ENCODE measurements around the gene TNFSF8.

The TNFSF8 gene

DNA sequence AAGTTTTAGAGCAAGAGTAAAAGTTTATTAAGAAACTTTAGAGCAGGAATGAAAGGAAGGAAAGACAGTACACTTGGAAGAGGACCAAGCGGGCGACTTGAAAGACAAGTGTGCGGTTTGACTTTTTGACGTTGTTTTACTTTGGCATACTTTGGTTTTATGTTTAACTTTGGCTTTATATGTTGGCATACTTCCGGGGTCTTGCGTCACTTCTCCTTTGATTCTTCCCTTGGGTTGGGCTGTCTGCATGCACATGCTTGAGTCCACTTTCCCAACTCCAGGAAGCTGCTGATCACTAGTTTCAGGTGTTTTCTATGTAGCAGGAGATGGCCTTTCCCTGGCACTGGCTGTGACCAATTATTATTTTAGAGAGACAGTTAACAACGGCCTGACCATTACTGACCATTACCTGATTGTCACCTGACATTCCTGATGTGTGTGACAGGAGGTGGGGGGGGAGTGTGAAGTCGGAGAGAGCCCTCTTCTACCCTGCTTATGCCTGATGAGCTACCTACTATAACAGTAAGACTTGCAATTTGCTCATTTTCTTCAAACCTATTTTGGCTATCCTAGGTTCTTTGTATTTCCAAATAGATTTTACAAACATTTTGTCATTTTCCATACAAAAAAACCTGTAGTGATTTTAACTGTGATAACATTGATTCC lies 45.5 kb downstream of the TNFSF8 start:
- no peak for TF ChIP-seq CTCF (IDR thresholded peaks at IDR 0.05; ENCODE audit: control insufficient read depth, extremely low read depth, insufficient read depth)
- H3K4me3 ChIP-seq (ENCODE audit: low read depth, low read length), result no peak overlapping the region
- DNase-seq (ENCODE audit: low read depth), result peak; percentile 75

- no peak for TF ChIP-seq CTCF (IDR thresholded peaks at IDR 0.05; ENCODE audit: control insufficient read depth, extremely low read depth, insufficient read depth)
- H3K4me3 ChIP-seq (ENCODE audit: low read depth, low read length), result no peak overlapping the region
- DNase-seq (ENCODE audit: low read depth), result no peak
Observed at GRCh38 chr9:114883709-114884108, 46.7 kb downstream of the TNFSF8 start.

GRCh38 chr9:114880291-114880745 lies 50.1 kb downstream of the TNFSF8 start:
- H3K4me3 ChIP-seq (ENCODE audit: low read depth, low read length), result no peak overlapping the region
- no peak for DNase-seq (ENCODE audit: low read depth)
- TF ChIP-seq CTCF (IDR thresholded peaks at IDR 0.05; ENCODE audit: control insufficient read depth, extremely low read depth, insufficient read depth), result no peak

DNA sequence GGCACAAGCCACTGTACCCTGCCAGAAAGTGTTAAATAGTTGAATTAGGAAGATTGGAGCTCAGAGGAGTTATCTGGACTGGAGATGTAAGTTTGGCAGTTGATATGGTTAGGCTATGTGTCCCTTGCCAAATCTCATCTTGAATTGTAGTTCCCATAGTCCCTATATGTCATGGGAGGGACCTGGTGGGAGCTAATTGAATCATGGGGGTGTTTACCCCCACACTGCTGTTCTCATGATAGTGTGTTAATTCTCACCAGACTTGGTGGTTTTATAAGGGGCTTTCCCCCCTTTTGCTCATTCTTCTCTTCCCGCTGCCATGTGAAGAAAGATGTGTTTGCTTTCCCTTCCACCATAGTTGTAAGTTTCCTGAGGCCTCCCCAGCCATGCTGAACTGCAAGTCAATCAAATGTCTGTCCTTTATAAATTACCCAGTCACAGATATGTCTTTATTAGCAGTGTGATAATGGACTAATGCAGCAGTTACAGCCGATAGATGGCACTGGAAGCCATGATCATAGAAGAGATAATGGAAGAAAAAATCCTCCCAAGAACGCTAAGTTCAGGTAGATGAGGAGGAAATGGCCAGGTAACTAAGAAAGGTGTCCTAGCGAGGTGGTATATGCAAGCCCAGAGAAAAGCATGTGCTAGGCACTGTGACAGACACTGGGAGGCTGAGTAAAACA lies 51.4 kb downstream of the TNFSF8 start:
- no peak for DNase-seq (ENCODE audit: low read depth)
- no peak overlapping the region for H3K4me3 ChIP-seq (ENCODE audit: low read depth, low read length)
- peak; percentile 12; the same call in 1 of the 2 replicates for TF ChIP-seq CTCF (IDR thresholded peaks at IDR 0.05; ENCODE audit: control insufficient read depth, extremely low read depth, insufficient read depth)

GRCh38 chr9:114869845-114870244 lies 60.5 kb downstream of the TNFSF8 start:
- H3K4me3 ChIP-seq (ENCODE audit: low read depth, low read length), result no peak overlapping the region
- no peak for DNase-seq (ENCODE audit: low read depth)
- no peak for TF ChIP-seq CTCF (IDR thresholded peaks at IDR 0.05; ENCODE audit: control insufficient read depth, extremely low read depth, insufficient read depth)

- no peak overlapping the region for H3K4me3 ChIP-seq (ENCODE audit: low read depth, low read length)
- no peak for TF ChIP-seq CTCF (IDR thresholded peaks at IDR 0.05; ENCODE audit: control insufficient read depth, extremely low read depth, insufficient read depth)
- no peak for DNase-seq (ENCODE audit: low read depth)
Observed at GRCh38 chr9:114869378-114869777, 61.0 kb downstream of the TNFSF8 start.
